Stimulated activated CD8-positive, alpha-beta memory T cell treated with anti-CD3 and anti-CD28 coated beads, Interleukin-12 subunit alpha, Interleukin-12 subunit beta, amount 100 ng/mL, for 24 hours (primary cell): ENCODE results near the gene TBC1D3B.
"Not testable (repeated sequence)": the region's sequence is repeated elsewhere in the genome, so short reads cannot be mapped to it uniquely, and the experiment has no call there.

Experiments
- DNase-seq: peaks from one replicate; pipeline ENCODE4 v3.0.0-alpha.2; 2020; ENCODE audit errors: extremely low read depth

TBC1D3B gene

DNA sequence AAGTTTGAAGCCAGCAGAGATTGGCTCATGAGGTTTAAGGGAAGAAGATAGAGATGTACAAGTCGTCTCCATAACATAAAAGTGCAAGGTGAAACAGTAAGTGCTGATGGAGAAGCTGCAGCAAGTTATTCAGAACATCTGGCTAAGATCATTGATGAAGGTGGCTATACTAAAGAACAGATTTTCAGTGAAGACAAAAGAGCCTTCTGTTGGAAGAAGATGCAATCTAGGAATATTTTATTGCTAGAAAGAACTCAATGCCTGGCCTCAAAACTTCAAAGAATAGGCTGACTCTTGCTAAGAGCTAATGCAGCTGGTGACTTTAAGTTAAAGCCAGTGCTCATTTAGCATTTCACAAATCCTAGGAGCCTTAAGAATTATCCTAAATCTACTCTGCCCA is 46.8 kb downstream of the TBC1D3B start:
- DNase-seq: no peak

DNA sequence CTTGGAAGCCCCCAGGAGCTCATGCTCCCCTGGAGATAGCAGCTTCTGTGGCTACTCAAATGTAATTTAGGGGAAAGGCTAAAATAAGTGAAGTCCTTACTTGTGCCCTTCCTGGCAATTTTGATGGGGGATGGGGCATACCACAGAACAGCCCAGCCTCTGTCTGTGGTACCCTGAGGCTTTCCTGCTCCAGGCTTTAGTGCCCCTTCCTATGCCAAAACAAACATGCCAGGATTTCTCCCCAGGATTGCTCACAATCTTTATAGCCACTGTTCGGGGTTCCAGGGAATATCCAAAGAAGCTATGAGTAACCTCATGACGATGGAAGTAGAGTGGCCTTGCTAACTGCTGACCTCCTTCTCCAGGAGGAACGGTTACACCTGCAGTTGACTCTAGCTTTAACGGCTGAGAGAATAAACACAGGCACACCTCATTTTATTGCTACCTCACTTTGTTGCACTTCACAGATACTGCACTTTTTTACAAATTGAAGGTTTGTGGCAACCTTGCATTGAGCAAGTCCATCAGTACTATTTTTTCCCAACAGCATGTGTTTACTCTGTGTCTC is 47.9 kb downstream of the TBC1D3B start:
- DNase-seq: no peak

DNA sequence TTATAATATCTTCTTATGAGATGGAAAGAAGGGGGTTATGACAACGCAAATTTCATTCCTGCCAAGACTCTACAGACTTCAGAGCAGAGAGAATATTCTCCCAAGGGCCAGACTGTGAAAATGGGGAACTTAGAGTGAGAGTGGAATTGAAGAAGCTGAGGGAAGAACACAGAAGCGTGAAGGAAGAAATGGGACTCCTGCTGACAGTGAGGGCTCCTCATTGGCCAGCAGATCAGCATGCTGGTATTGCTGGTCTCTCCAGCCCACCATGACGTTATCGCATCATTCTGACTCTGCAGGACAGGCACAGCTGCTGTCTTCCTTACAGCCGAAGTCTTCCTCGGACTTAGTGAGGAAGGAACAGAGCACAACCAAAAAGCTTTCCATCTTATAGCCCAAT is 48.5 kb downstream of the TBC1D3B start:
- no peak for DNase-seq

DNA sequence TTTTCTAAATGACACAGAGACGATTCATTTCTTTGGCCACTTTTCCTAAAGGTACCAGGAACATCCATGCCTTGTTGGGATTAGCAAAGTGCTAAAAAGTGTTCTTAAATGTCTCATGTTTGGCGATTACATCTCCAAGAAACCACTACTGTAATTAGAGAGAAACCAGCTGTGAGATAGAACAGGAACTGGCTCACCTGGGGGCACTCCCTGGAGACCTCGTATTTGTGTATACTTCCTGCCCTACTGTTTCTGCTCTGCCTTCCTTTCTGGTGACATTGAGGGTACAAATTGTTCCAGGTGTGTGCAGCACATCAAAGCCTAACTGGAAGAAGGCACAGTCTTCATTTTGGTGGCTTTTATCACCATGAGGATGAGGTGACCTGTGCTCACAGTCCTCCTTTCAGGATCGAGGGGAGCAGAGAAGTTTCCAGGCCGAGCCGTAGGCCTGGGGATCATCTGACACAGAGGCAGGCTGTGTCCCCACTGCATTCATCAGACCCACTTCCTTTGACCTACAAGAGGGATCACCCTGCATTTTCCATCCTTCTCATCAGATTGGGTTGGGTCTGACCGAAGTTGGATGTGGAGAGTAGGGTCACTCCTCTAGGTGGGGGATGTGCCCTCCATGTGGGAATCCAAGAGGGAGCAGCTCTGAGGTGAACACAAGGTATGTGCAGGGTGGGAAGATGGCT is 49.1 kb downstream of the TBC1D3B start:
- no peak for DNase-seq

DNA sequence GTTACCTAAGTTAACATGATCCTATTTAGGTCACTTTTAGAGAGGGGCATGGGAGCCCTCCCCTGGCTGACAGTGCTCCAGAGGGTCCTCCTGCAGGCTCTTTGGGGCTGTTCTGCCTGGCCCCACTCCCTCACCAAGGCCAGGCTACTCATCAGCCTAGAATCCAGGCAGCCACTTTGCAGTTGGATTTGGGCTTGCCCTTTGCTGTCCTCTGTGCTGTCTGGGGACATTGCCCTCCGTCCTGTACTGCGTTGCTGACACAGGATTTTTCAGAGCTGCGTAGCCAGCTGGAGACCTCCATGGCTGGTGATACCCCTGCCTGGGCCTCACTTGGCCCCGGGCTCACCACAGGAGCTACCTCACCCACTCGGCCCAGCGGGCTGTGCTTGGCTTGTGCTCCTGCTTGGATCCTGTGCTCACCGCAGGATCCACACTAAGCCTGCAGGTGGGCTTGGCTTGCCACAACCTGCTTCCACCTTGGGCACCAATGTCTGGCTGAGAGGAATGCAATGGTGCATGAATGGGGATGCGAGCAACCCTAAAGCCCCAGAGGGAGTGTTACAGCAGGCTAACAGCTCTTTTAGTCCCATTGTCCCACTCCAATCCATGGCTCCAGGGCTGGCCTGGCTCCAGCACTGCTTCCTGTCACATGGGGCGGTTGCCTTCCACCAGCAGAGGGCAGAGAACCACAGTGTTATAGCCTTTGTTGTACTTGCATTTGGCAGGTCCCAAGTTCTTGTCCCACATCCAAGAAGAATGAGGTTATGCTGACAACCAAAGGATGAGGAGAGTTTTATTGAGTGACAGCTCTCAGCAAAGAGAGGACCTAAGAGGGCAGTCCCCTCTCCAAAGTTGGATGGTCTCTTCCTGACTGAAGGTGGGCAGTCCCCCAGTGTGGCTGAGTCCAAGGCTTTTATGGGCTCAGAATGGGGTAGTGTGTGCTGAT is 51.3 kb downstream of the TBC1D3B start:
- no peak for DNase-seq

DNA sequence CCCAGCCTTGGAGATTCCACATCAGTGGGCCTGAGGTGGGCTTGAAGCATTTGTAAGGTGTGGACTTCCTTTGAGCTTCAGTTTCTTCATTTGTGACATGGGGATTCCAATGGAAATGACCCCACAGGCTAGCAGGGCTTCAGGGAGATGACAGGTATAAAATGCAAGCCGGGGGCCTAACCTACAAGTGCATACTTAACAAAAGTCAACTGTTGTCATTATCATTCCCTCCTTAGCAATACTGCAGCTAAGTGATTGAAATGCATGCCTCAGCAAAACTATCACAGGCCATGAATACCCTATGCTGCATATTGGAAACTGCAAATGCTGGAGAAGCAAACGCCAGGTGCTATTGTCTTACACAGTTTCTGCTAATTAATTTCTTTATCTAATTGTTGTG is 53.0 kb downstream of the TBC1D3B start:
- DNase-seq: no peak

DNA sequence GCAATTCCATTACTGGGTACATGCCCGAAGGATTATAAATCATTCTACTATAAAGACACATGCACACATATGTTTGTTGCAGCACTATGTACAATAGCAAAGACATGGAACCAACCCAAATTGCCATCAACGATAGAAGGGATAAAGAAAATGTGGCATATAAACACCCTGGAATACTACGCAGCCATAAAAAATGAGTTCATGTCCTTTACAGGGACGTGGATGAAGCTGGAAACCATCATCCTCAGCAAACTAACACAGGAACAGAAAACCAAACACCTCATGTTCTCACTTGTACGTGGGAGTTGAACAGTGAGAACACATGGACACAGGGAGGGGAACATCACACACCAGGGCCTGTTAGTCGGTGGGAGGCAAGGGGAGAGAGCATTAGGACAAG is 55.3 kb downstream of the TBC1D3B start:
- DNase-seq: not testable (repeated sequence)

DNA sequence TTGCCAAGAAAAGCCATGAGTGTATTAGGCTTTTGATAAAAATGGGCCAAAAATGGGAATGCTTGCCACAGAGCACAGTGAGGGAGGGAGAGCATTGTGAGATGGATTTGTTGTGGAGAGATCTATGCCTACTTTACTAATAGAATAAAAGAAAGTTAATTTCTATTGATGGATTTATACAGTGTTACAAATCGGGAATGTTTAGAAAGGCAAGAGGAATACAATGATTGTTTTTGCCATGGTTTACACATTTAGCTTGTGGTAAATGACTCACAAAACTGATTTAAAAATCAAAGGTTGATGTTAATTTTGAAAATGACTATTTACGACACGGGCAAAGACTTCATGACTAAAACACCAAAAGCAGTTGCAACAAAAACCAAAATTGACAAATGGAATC is 56.2 kb downstream of the TBC1D3B start:
- no peak for DNase-seq

DNA sequence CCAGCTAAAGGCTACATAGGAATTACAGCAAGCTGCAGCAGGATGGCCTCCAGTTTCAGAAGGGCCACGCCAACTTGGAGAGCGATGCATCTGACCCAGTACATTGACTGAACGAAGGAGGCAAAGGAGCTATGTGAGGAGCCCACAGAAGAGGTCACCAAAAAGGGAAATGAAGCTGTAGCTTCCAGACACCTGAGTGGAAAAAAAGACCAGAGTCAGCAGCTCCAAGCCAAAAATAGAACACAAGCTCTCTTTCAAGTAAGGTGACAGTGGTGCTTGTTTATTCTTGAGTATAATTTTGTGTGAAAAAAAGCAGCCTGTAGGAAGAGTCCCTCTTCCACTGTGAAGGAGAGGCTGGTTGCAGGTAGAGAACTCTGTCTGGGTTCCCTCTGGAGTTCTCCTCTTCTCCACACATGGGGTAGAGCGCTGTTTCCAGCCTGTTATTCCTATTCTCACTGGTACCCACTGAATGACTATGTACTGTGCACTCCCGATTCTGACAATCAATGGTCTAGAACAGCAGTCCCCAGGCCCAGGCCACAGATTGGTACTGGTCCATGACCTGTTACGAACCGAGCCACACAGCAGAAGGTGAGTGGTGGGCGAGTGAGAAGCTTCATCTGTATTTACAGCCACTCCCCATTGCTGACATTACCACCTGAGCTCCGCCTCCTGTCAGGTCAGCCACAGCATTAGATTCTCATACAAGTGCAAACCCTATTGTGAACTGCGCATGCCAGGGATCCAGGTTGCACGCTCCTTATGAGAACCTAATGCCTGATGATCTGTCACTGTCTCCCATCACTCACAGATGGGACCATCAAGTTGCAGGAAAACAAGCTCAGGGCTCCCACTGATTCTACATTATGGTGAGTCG is 57.7 kb downstream of the TBC1D3B start:
- no peak for DNase-seq

DNA sequence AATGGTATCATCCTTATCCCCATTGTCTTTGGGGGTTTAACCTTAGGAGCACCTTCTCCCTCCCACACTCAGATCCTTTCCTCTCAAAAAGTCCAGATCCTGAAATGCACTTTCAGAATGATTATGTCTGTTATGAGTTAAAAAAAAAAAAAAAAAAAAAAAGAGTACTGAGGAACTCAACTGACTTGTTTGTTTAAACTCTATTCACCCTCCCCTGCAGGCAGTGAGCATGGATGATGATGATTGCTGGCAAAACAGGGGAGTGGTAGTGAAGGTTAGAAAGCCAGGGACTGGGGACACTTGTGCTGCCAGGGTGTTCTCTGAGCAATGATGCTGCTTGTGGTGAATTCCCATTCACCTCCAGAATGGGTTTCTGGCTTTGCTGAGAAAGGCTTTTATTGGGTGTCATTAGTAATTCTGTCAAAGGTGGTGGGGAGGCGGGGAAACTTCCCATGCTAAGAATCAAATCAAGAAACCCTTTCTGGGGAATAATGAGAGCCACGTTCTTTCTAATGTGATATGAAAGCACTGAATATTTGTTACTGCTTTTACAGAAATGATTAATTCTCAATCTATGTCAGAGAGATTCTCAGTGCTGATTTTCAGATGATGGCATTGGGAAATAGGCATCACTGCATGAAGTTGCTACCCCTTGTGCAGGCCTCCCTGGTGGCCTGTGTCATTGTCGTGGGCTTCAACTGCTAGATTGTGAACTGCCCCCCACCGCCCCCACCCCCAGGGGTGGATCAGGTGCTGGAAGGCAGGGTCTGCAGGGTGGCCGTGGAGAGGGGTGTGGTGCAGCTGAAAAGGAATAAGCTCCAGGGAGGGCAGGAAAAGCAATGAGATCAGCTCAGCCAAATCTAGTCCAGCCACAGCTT is 58.7 kb downstream of the TBC1D3B start:
- DNase-seq: no peak
